Esophagus squamous epithelium (tissue), 5 donors: Measurements from ENCODE around the gene SYNPO2. TPM values are rescaled to one million over a fixed set of nuclear protein-coding genes. Genes with fewer than 3 reads are reported as not detected.
A peak's percentile ranks its signal among the peaks of the same experiment; 100 is the strongest.

Source experiments
- DNase-seq: peaks from one replicate; lab custom pipeline; 2025; lab: John Stamatoyannopoulos, UW
- H3K27ac ChIP-seq, 4 donors: fragments of 200-600 bp; sonication (generic); one replicate each; pipeline ENCODE4 v1.5.1; 2016 to 2019; ENCODE audit warnings: mild to moderate bottlenecking in 1 of 4
- H3K27me3 ChIP-seq, 4 donors: fragments of 200-600 bp; sonication (generic); 1 replicate in 3 of 4; 2 replicates in 1 of 4; pipeline versions ENCODE4 v1.5.1 to v1.6.0; 2017 to 2021; ENCODE audit warnings: antibody characterized with exemption in 1 of 4
- H3K36me3 ChIP-seq, 3 donors: fragments of 200-600 bp; sonication (generic); one replicate each; pipeline ENCODE4 v1.5.1; 2016 to 2019
- H3K4me1 ChIP-seq, 3 donors: fragments of 200-600 bp; sonication (generic); one replicate each; pipeline ENCODE4 v1.5.1; 2017 to 2019
- H3K4me3 ChIP-seq, 4 donors: fragments of 200-600 bp; sonication (generic); 1 replicate in 3 of 4; 2 replicates in 1 of 4; pipeline ENCODE4 v1.5.1; 2016 to 2019; ENCODE audit warnings: mild to moderate bottlenecking in 2 of 4, moderate library complexity in 1 of 4
- H3K9me3 ChIP-seq, 3 donors: fragments of 200-600 bp; sonication (generic); one replicate each; pipeline ENCODE4 v1.5.1; 2016 to 2019
- CTCF ChIP-seq, 6 experiments: fragments of 450-650 bp in 4 of 6; fragments of 200-600 bp in 2 of 6; sonication (generic) in 2 of 6; IDR thresholded peaks; one replicate each; pipeline ENCODE4 v1.5.1; 2016 to 2019; ENCODE audit warnings: antibody characterized with exemption in 6 of 6, mild to moderate bottlenecking in 4 of 6, moderate library complexity in 4 of 6
- POLR2A ChIP-seq, 4 donors: fragments of 450-650 bp; IDR thresholded peaks; one replicate each; pipeline ENCODE4 v1.6.1; 2017; ENCODE audit warnings: antibody characterized with exemption in 4 of 4, mild to moderate bottlenecking in 4 of 4, moderate library complexity in 3 of 4
- WGBS, 2 donors: methylation state at CpG; one replicate each; pipeline ENCODE4 v1.1.5; 2018; 5-methylcytosine and 5-hydroxymethylcytosine counted together
- intact Hi-C: fragments of 100-400 bp; cut with DNase I; formaldehyde crosslinking; loops from one replicate; pipeline ENCODE4 v1.15.0; 2022
- total RNA-seq, 4 donors: library from RNA; depleted of rRNA; stranded (reverse); fragments of >200 nt; gene quantifications; one replicate each; pipeline ENCODE4 v1.1.0, GENCODE V29; 2016
- donor health status: DM: yes; HTN: yes; CAD: no.

Gene SYNPO2
- total RNA-seq, 4 donors from 2014 or later, result 19.0 to 418 (median 84.2) TPM

GRCh38 chr4:118942465-118942864, 53.8 kb downstream of the SYNPO2 start:
- TF ChIP-seq POLR2A (IDR thresholded peaks at IDR 0.05), result no peak
- TF ChIP-seq CTCF (IDR thresholded peaks at IDR 0.05), result no peak
- WGBS, 2 donors, result 17 to 44% methylated on average over 1 of the region's 1 CpG
- Histone ChIP-seq H3K27me3 (no peaks in the 10 kb centered on the region), H3K36me3 (no peaks in the 10 kb centered on the region), H3K4me3 (no peak overlapping the region), H3K9me3 (no peaks in the 10 kb centered on the region), H3K4me1 (peaks cover 0 to 41% (median 0%) of the 10 kb centered on the region in 3 donors), H3K27ac (peak overlapping the region in 2 of 4 donors; percentile 63 to 68)
- DNase-seq, result no peak
- intact Hi-C loops, result no loop called here

GRCh38 chr4:118947095-118947494, 58.4 kb downstream of the SYNPO2 start:
- Histone ChIP-seq H3K4me1 (peaks cover 0 to 19% (median 0%) of the 10 kb centered on the region in 3 donors), H3K4me3 (no peak overlapping the region), H3K36me3 (no peaks in the 10 kb centered on the region), H3K27me3 (no peaks in the 10 kb centered on the region), H3K27ac (peak overlapping the region in 3 of 4 donors; percentile 1 to 40 (median 11)), H3K9me3 (no peaks in the 10 kb centered on the region)
- 13 to 54% methylated on average over 2 of the region's 2 CpGs for WGBS, 2 donors
- DNase-seq, result no peak
- intact Hi-C loops, result no loop called here
- no peak for TF ChIP-seq POLR2A (IDR thresholded peaks at IDR 0.05)
- TF ChIP-seq CTCF (IDR thresholded peaks at IDR 0.05), result no peak

GRCh38 chr4:118948545-118949144, 60.0 kb downstream of the SYNPO2 start:
- DNase-seq, result no peak
- H3K4me1 ChIP-seq, result peaks cover 0 to 19% (median 0%) of the 10 kb centered on the region in 3 donors
- H3K9me3 ChIP-seq, result no peaks in the 10 kb centered on the region
- TF ChIP-seq CTCF (IDR thresholded peaks at IDR 0.05), result no peak
- TF ChIP-seq POLR2A (IDR thresholded peaks at IDR 0.05), result no peak
- no peaks in the 10 kb centered on the region for H3K27me3 ChIP-seq
- 46 to 54% methylated on average over 3 of the region's 3 CpGs for WGBS, 2 donors
- intact Hi-C loops, result no loop called here
- no peak overlapping the region for H3K4me3 ChIP-seq
- H3K36me3 ChIP-seq, result no peaks in the 10 kb centered on the region
- no peak overlapping the region for H3K27ac ChIP-seq

GRCh38 chr4:118950224-118950623, 61.6 kb downstream of the SYNPO2 start:
- Histone ChIP-seq H3K9me3 (no peaks in the 10 kb centered on the region), H3K36me3 (no peaks in the 10 kb centered on the region), H3K4me3 (no peak overlapping the region), H3K4me1 (peaks cover 0 to 35% (median 2%) of the 10 kb centered on the region in 3 donors), H3K27me3 (no peaks in the 10 kb centered on the region), H3K27ac (peak overlapping the region in 1 of 4 donors; percentile 9)
- intact Hi-C loops, result no loop called here
- no peak for TF ChIP-seq CTCF (IDR thresholded peaks at IDR 0.05)
- TF ChIP-seq POLR2A (IDR thresholded peaks at IDR 0.05), result no peak
- no peak for DNase-seq
- WGBS, 2 donors, result 38 to 92% methylated on average over 2 of the region's 2 CpGs

- 56% methylated on average over 1 of the region's 1 CpG; no CpG with 5 or more reads in 1 of the 2 donors for WGBS, 2 donors
- Histone ChIP-seq H3K9me3 (no peaks in the 10 kb centered on the region), H3K4me1 (peaks cover 0 to 38% (median 3%) of the 10 kb centered on the region in 3 donors), H3K27ac (peak overlapping the region in 2 of 4 donors; percentile 27 to 58), H3K4me3 (no peak overlapping the region), H3K36me3 (no peaks in the 10 kb centered on the region), H3K27me3 (no peaks in the 10 kb centered on the region)
- intact Hi-C loops, result no loop called here
- no peak for TF ChIP-seq CTCF (IDR thresholded peaks at IDR 0.05)
- TF ChIP-seq POLR2A (IDR thresholded peaks at IDR 0.05), result no peak
- no peak for DNase-seq
Observed at GRCh38 chr4:118950929-118951570, 62.4 kb downstream of the SYNPO2 start.
